GM18861 (cell line): ENCODE measurements around the gene CACNB2.

Source experiments
- ATAC-seq: cut with Tn5 transposase; IDR thresholded peaks from one replicate; pipeline ENCODE4 v1.9.1; 2021; ENCODE audit not compliant: unreplicated experiment

The CACNB2 gene

DNA sequence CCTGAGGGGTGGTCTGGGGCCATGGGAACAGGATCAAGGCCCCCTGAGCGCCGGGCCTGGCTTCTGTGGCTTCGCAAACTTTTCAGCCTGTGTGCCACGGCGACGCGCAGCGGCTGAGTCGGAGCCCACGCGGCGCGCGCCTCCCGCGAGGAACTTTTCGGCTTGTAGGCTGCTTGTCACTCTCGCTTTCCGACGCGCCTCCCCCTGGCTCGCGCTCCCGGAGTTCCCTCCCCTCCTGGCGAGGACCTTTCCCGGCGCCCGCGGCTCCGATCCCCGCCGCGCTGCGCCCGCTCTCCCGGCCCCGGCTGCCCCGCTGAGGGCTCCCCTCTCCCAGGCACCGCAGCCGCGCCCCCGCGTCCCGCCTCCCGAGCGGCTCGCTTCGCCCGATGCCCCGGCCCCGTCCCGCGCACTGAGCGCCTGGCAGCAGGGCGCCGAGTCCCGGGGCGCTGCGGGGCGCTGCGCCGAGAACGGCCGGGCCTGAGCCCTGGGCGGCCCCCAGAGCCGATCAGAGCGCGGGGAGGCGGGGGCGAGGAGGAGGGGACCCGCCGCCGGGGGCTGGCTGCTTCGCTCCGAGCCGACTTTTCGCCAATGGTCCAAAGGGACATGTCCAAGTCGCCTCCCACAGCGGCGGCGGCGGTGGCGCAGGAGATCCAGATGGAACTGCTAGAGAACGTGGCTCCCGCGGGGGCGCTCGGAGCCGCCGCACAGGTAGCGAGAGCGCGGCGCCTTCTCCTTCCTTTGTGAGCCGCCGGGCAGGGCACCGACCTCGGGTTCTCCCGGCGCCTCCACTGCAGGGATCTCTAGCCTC, at the start of gene CACNB2:
CACNB2 (plus strand) TSS at position 276 of the 808 bp plus-strand sequence.
- no peak for ATAC-seq

DNA sequence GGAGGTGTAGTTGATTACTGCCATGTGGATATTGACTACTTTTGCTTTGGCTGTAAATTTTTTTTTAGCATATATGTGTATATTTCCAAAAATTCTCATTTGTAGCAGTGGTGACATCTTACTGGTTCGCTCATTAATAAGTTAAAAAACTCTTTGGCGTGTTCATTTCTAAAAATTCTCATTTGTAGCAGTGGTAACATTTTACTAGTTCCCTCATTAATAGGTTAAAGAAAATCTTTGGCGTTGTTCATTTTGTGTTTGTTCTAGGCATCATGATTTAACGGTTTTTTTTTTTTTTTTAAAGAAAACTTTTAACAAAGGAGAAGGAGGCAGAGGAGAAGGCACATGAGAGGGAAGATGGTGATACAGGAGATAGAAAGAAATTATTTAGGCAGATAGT, 45.9 kb upstream of the CACNB2 start:
- ATAC-seq = no peak

DNA sequence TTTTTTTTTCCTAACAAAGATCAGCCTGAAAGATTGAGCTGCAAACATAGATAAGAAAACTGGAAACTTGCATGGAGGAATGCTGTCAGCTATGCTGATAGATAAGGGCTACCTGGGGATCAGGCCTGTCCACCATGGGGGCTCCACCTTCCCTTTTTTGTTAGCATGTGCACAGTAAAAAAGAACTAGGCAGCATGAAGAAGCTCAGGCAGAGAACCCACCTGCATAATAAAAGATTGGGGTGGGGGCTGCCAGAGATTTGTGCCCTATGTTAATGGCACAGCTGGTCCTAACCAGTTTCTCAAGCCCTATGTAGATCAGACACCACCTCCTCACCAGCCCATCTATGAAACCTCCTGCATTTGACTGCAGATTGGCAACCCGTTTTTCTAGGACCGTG, 45.4 kb upstream of the CACNB2 start:
- no peak for ATAC-seq

DNA sequence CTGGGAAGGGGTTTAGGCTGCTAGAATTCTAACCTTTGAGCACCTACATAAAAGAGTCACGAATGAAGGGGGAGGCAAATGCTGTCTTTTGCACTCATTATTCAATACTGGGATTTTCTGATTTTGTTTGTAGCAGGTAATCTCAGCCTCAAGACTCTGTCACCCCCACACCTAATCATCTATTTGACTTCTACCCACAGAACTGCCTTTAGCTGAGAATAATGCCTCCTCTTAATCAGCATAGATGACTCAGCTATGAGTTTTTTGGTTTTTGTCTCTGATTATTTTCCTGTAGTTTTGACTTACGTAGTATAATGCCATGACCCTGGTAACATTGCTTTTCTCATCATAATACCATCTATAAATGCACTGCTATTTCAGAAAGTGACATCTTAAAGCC, 42.7 kb upstream of the CACNB2 start:
- ATAC-seq = no peak

DNA sequence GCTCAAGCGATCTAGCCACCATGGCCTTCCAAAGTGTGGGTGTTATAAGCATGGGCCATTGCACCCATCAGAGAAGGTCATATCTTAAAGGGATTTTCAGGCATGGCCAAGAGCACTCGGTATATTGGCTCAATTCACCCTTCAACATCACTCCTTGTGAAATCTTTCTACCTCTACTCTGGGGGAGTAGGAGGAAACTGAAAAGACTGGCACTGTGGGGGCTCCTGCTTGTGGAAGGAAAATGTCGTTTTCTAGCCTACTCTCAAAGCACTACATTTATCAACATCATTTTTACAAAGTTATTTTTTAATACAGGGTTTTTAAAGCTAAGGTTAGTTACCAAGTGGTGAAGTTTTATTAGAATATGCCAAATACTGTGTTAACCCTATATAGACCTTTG, 42.0 kb upstream of the CACNB2 start:
- no peak for ATAC-seq

GRCh38 chr10:18099415-18099814, 40.8 kb upstream of the CACNB2 start:
- no peak for ATAC-seq

DNA sequence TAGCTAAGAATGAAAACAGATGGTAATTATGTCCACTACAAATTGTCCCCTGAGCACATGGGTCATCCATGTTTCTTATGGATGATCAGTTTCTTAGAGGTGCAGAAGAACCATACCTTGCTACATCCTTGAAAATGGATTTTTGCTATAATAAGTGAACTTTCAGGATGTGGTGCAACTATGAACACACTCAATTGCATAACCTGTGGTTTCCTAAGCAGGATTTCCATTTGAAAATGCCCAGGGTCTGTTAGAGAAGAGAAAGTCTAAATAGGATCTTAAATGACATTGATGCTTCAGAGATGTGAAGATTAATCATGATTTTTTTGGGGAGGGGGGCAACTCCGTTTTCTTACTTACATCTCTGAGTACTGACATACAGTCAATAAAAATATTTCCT, 39.6 kb upstream of the CACNB2 start:
- ATAC-seq = no peak

GRCh38 chr10:18102404-18102803, 37.8 kb upstream of the CACNB2 start:
- ATAC-seq = no peak

DNA sequence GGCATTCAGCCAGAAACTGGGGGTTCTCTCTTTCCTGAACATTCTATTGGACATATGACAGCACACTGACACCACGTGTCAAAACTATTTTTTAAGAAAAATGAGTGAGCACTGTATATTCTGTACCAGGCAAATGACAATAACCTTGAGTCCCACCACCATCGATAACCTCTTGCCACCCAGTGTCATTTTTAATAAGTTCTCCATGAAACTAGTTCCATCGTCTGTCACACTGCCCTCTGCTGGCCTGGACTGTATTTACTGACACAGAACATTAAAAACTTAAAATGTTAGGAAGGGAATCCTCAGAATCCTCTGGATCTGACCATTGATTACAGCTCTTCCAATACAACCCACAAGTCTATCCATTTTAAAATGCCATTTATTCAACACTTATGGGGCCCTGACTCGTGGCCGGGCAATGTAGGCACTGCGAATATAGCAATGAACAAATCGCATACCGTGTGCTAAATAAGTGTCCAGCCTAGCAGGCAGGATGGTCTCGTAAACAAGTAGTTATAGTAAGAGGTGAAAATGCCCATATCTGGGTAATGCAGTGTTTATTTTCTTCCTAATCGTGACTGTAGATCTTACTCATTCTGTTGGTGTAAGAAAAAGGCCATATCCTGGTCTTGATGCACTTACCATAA, 35.9 kb upstream of the CACNB2 start:
- ATAC-seq = no peak

DNA sequence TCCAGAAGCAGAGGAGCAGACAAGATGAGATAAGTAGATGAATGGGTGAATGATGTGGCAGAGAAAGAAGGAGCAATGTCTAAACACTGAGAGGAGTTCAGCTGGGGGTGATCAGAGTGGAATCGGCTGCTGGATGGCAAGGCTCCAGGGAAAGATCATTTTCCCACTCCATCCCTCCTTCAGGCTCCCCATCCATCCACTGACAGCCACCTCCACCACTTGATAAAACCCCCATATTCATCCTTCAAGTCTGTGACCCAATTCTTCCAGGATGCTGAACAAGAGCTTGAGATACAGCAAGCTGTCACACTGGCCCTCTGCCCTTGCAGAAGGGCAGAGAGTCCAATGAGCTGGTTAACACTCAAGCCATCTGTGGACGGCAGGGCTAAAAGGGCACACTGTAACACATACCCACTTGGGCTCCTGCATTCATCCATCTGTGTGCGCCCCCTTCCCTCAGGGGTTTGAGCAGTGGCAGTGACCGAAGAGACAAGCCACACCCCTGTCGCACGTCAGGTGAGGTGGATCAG, 30.8 kb upstream of the CACNB2 start:
- no peak for ATAC-seq

DNA sequence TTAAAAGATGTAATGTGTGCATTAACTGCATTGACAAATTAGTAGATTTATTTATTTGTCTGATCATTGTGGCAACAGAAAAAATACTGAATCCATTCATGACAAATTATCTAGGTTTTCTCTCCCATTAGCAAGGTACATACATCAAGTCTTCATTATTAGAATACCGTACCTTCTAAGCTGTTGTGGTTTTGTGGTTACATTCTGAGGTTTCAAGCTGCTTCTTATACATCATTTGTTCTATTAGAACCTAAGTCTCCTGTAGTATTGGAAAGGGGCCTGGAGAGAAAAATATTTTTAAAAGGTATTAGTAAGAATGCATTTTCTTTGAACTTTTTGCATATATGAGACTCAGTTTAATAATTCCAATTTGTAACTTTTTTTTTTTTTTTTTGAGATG, 26.3 kb upstream of the CACNB2 start:
- no peak for ATAC-seq

GRCh38 chr10:18117276-18117675, 22.9 kb upstream of the CACNB2 start:
- ATAC-seq = no peak

DNA sequence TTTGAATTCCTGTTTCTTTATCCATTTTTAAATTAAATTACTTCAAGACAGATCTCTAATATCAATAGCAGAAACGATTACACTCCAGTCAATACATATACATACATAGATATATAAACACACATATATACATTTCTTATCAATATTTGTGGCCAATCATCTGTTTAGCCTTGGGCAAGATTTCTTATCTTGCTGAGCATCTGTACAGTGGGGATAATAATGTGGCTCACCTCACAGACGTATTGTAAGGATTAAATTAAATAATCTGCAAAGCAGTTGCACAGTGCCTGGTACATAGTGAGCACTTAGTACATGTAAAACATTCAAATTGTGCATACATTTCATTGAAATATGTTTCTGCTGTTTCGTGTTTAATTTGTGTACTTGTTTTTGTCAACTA, 17.5 kb upstream of the CACNB2 start:
- no peak for ATAC-seq

DNA sequence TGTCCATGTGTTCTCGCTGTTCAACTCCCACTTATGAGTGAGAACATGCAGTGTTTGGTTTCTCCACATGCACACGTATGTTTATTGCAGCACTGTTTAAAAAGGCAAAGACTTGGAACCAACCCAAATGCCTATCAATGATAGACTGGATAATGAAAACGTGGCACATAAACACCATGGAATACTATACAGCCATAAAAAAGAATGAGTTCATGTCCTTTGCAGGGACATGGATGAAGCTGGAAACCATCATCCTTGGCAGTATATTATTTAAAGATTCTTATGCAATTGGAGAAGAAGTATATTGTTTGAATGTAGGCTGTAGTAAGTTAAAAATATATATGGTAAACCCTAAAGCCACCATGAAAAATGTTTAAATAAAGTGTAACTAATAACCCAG, 7.2 kb upstream of the CACNB2 start:
- no peak for ATAC-seq

- no peak for ATAC-seq
Observed at GRCh38 chr10:18134509-18134908, 5.7 kb upstream of the CACNB2 start.

GRCh38 chr10:18134921-18135320, 5.3 kb upstream of the CACNB2 start:
- no peak for ATAC-seq

DNA sequence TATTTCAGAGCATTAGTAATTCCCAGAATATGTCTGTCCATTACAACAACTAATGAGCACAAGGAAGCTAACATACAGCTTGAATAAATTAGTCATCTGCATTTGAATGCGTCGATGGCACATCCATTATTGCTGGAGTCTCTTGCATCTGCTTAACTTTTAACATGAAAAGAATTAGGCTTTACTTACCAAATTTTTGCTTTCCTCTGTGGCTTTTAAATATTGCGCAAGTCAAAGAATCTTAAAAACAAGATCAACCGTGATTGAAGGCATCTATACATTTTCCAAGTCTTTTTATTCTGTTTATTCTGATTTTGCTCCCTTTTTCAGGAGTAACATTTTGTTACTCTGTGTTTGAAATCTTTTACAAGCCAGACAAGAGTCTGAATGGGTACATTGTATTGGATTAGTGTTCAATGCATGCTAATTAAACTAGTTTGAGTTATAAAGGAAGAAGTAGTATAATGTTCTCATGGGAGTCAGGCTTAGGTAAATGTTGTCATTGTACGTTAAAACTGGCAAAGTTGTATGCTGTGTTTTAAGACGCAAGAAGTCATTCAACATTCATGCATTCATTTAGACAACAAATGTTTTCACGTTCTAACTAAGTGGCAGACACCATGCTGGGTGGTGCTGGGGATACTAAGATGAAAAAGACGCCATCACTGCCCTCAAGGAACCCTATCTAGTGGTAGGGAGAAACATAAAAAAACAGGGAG, 4.0 kb upstream of the CACNB2 start:
- no peak for ATAC-seq

DNA sequence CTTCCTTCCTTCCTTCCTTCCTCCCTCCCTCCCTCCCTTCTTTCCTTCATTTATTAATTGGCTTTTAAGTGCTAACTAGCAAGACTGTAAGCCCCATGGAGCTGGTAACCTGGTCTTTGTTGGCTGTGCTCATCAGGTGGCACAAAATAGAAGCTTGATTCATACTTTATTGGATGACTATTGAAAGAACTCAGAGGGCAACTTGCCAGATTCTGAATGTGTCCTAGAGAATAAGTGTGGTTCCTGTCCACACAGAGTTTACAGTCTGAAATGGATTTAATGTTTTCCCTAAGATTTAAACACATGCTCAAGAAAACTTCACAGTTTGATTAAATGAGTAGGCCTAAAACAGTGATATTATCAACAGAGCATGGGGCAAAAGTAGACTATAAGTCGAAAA, 3.1 kb upstream of the CACNB2 start:
- no peak for ATAC-seq

GRCh38 chr10:18140957-18141845, 977 bp downstream of the CACNB2 start:
- no peak for ATAC-seq

DNA sequence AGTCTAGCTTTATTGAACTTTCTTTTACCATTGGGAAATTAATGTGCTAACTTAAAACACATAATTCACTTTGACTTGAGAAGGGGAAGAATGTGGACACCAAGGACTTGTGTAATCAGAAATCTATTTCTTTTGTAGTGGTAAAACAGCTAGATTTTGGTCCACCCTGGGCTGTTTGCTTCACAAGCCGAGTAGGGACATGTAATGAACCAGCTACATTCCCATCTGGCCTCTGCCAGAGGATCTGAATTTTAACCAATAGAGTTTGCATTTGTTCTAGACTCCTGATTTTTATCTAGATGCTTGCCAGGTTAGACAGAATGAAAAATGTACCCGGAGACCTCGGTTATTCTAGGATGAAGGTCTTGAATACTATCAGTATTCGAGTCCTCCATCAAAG, 1.9 kb downstream of the CACNB2 start:
- ATAC-seq = no peak

DNA sequence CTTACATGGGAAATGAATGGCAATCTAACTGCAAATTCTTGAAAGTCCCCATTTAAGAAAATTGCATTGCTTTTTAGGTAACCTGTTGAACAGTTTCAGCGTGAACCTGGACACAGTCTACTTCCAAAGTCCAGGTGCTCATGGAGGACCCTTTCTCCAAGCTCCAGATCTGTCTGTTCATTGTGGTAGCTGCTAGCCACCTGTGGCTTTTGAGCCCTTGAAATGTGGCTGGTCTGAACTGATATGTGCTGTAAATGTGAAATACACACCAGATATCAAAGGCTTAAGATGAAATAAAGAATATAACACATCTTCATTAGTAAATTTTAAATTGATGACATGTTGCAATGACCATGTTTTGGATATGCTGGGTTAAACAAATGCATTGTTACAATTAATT, 4.2 kb downstream of the CACNB2 start:
- ATAC-seq = no peak
